SK-N-SH treated with all-trans-retinoic acid at 6 μM for 48 hours (cell line): ENCODE measurements around the gene INCENP.
"Not testable (repeated sequence)": the region's sequence is repeated elsewhere in the genome, so short reads cannot be mapped to it uniquely, and the experiment has no call there.

ENCODE experiments used
- BACH2 ChIP-seq: fragments of 250-450 bp; sonication (Bioruptor Pico); IDR thresholded peaks from 2 replicates; pipeline ENCODE4 v1.9.0; 2021; ENCODE audit warnings: mild to moderate bottlenecking, borderline replicate concordance
- CSDC2 ChIP-seq: fragments of 250-450 bp; sonication (Bioruptor Pico); IDR thresholded peaks from 2 replicates; pipeline ENCODE4 v1.5.0; 2020; ENCODE audit warnings: mild to moderate bottlenecking, moderate library complexity
- ESRRG ChIP-seq: fragments of 250-450 bp; sonication (Bioruptor Pico); IDR thresholded peaks from 2 replicates; pipeline ENCODE4 v1.6.1; 2021; ENCODE audit warnings: mild to moderate bottlenecking
- ISL1 ChIP-seq: fragments of 250-450 bp; sonication (Bioruptor Pico); IDR thresholded peaks from 2 replicates; pipeline ENCODE4 v2.1.2; 2022; ENCODE audit warnings: mild to moderate bottlenecking, moderate library complexity
- POU6F1 ChIP-seq: fragments of 250-450 bp; sonication (Bioruptor Pico); IDR thresholded peaks from 2 replicates; pipeline ENCODE4 v1.8.0; 2021; ENCODE audit warnings: low read depth, mild to moderate bottlenecking, moderate library complexity, borderline replicate concordance
- RARB ChIP-seq: fragments of 250-450 bp; sonication (Bioruptor Pico); IDR thresholded peaks from 2 replicates; pipeline ENCODE4 v1.8.0; 2021; ENCODE audit warnings: mild to moderate bottlenecking, moderate library complexity
- TOX ChIP-seq: fragments of 250-450 bp; sonication (Bioruptor Pico); IDR thresholded peaks from 2 replicates; pipeline ENCODE4 v1.8.0; 2021; ENCODE audit warnings: mild to moderate bottlenecking, moderate library complexity, borderline replicate concordance
- ZFP30 ChIP-seq: fragments of 450-650 bp; formaldehyde crosslinking; IDR thresholded peaks from 2 replicates; pipeline ENCODE4 v1.5.0; 2022; ENCODE audit warnings: mild to moderate bottlenecking, moderate library complexity
- ZNF565 ChIP-seq: fragments of 450-650 bp; formaldehyde crosslinking; conservative IDR thresholded peaks from 2 replicates; pipeline ENCODE4 v1.5.0; 2020; ENCODE audit warnings: low read depth, mild to moderate bottlenecking, moderate library complexity
- ZNF8 ChIP-seq: fragments of 450-650 bp; formaldehyde crosslinking; IDR thresholded peaks from 2 replicates; pipeline ENCODE4 v1.5.0; 2020; ENCODE audit warnings: mild to moderate bottlenecking, moderate library complexity
- TF ChIP-seq, protein P1 (sequence below): fragments of 250-450 bp; sonication (Bioruptor Pico); IDR thresholded peaks from 2 replicates; pipeline ENCODE4 v1.8.0; 2020; ENCODE audit warnings: mild to moderate bottlenecking, moderate library complexity, borderline replicate concordance

DNA sequence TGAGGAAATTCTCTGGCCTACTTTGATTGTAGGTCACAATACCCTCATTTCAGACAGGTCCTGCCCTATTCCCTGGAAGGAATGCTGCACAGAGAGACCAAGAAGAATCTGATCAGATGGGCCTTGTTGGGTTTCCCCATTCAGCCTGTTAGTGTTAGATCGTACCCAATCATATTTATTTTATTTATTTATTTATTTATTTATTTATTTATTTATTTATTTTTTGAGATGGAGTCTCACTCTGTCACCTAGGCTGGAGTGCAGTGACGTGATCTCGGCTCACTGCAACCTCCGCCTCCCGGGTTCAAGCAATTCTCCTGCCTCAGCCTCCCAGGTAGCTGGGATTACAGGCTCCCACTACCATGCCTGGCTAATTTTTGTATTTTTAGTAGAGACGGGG is 39.0 kb upstream of the INCENP start:
- not testable (repeated sequence) for TF ChIP-seq ZFP30 (CRISPR knock-in tag); ISL1; ZNF8; ESRRG; POU6F1 (CRISPR knock-in tag); TOX (CRISPR knock-in tag); CSDC2 (CRISPR knock-in tag); ZNF565 (CRISPR knock-in tag); RARB (CRISPR knock-in tag); BACH2 (CRISPR knock-in tag)
- TF ChIP-seq, protein P1, sequence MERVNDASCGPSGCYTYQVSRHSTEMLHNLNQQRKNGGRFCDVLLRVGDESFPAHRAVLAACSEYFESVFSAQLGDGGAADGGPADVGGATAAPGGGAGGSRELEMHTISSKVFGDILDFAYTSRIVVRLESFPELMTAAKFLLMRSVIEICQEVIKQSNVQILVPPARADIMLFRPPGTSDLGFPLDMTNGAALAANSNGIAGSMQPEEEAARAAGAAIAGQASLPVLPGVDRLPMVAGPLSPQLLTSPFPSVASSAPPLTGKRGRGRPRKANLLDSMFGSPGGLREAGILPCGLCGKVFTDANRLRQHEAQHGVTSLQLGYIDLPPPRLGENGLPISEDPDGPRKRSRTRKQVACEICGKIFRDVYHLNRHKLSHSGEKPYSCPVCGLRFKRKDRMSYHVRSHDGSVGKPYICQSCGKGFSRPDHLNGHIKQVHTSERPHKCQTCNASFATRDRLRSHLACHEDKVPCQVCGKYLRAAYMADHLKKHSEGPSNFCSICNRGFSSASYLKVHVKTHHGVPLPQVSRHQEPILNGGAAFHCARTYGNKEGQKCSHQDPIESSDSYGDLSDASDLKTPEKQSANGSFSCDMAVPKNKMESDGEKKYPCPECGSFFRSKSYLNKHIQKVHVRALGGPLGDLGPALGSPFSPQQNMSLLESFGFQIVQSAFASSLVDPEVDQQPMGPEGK (CRISPR knock-in tag) = not testable (repeated sequence)
